Skeletal muscle satellite cell (primary cell): Measurements from ENCODE around the gene RAPH1.

ENCODE experiments used
- H3K27me3 ChIP-seq: 2 replicates; pipeline ENCODE4 v1.7.0; 2013; ENCODE audit warnings: low read length; ENCODE audit not compliant: control insufficient read depth, insufficient read depth
- H3K36me3 ChIP-seq: 2 replicates; pipeline ENCODE4 v1.7.0; 2013; ENCODE audit warnings: mild to moderate bottlenecking, control low read depth, low read length; ENCODE audit not compliant: insufficient read depth
- H3K4me1 ChIP-seq: 2 replicates; pipeline ENCODE4 v1.7.0; 2013; ENCODE audit warnings: low read length; ENCODE audit not compliant: control insufficient read depth, insufficient read depth
- H3K4me2 ChIP-seq: 2 replicates; pipeline ENCODE4 v1.7.0; 2013; ENCODE audit warnings: mild to moderate bottlenecking, low read length
- H3K4me3 ChIP-seq: 2 replicates; pipeline ENCODE4 v1.7.0; 2013; ENCODE audit warnings: low read length
- H3K9ac ChIP-seq: 2 replicates; pipeline ENCODE4 v1.7.0; 2013; ENCODE audit warnings: mild to moderate bottlenecking, low read depth, low read length, moderate library complexity
- H3K9me3 ChIP-seq: replicated peaks from 2 replicates; pipeline ENCODE4 v1.7.0; 2013; ENCODE audit warnings: mild to moderate bottlenecking, control low read depth, low read length

Gene RAPH1

DNA sequence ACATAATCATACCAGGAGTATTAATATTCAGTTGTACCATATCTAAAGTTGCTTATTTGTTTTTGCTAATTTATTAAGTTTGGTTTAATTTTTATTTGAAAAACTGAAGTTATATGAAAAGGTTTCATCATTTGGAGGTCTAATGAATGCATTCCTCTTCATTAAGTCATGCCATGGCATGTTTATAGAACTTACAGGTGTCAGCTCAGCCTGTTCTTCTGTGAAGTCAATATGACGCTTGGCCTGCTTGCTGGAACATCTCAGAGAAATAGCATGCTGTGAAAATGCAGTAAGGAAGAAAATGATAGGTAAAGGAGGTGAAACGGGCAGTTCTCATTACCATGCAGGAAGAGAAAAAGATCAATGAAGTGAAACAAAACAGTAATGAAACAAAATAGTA is 58.2 kb downstream of the RAPH1 start:
- H3K9ac ChIP-seq: no peak overlapping the region
- H3K9me3 ChIP-seq: no peaks in the 10 kb centered on the region

DNA sequence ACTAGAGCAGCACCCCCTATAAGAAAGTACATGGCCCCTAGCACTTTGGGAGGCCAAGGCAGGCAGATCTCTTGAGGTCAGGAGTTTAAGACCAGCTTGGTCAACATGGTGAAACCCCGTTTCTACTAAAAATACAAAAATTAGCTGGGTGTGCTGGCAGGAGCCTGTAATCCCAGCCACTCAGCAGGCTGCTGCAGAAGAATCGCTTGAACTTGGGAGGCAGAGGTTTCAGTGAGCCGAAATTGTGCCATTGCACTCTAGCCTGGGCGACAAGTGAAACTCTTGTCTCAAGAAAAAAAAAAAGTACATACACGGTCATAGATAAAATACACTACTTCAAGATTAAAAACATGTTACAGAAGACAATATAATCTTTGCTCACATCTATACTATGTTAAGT is 63.8 kb downstream of the RAPH1 start:
- Histone ChIP-seq H3K27me3 (no peaks in the 10 kb centered on the region), H3K4me2 (no peak overlapping the region), H3K4me1 (no peaks in the 10 kb centered on the region), H3K36me3 (peaks cover 67% of the 10 kb centered on the region), H3K9ac (no peak overlapping the region), H3K4me3 (no peak overlapping the region), H3K9me3 (no peaks in the 10 kb centered on the region)

More for the DNA sequence above, 58.2 kb downstream of the RAPH1 start:
- Histone ChIP-seq H3K27me3 (no peaks in the 10 kb centered on the region), H3K36me3 (peaks cover 46% of the 10 kb centered on the region), H3K4me2 (no peak overlapping the region), H3K4me3 (no peak overlapping the region), H3K4me1 (no peaks in the 10 kb centered on the region)

DNA sequence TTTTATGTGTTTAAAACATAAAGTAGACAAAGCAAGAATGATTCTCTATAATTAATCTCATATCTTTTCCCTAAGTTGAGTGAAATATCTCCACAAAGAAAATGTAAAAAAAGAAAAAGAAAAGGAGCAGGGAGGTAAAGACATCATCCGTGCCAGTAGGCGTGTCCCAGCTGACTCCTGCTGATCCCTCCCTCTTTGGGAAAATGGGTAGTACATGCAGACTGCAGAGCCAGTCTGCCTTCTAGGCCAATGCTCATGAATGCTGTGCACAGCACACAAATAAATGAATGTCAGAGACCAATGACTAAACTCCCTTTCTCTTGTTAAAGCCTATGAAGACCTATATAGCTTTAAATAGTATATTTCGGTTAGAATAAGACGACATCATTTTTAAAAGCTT is 64.7 kb downstream of the RAPH1 start:
- H3K27me3 ChIP-seq: no peaks in the 10 kb centered on the region
- H3K9ac ChIP-seq: no peak overlapping the region
- no peaks in the 10 kb centered on the region for H3K4me1 ChIP-seq

DNA sequence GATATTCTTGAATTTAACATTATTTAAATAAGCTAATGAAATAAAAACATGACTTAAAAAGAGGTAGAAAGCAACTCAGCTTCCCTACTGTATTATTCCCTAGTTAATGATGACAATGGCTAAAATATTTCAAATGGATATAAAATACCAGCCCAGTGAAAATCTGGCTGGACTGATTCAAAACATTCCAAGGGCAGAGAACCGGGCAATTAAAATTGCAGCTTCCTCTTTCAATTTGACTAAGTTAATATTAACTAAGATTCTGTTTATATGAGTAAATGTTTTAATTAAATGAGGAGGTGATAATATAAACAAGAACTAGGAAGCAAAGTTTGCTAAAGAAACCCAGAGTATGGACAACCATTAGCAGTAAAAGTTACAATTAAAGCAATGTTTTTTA is 65.6 kb downstream of the RAPH1 start:
- Histone ChIP-seq H3K27me3 (no peaks in the 10 kb centered on the region), H3K4me3 (no peak overlapping the region), H3K9me3 (no peaks in the 10 kb centered on the region), H3K4me2 (no peak overlapping the region), H3K4me1 (no peaks in the 10 kb centered on the region), H3K36me3 (peaks cover 81% of the 10 kb centered on the region), H3K9ac (no peak overlapping the region)

More for the DNA sequence above, 64.7 kb downstream of the RAPH1 start:
- Histone ChIP-seq H3K36me3 (peaks cover 72% of the 10 kb centered on the region), H3K4me3 (no peak overlapping the region), H3K9me3 (no peaks in the 10 kb centered on the region), H3K4me2 (no peak overlapping the region)

DNA sequence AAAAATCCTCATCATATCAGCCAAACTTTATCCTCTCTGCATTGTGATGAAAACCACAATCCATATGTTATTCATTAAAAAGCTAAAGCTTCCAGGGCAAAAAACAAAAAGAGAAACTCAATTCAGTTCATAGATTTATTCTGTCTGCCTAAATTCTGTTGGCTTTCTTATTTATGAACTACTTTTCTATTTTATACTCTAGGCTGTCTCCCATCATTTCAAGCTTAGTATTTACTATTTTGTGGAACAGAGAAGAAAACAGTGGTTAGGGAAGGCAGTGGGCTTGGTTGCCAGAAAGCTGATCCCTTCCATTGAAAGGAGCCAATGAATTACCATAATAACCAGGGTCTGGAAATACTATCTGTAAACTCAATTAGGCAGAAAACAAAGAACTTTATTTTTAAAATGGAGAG is 71.8 kb downstream of the RAPH1 start:
- peaks cover 83% of the 10 kb centered on the region for H3K36me3 ChIP-seq
- H3K4me2 ChIP-seq: no peak overlapping the region
- no peaks in the 10 kb centered on the region for H3K27me3 ChIP-seq
- H3K9me3 ChIP-seq: no peaks in the 10 kb centered on the region
- no peak overlapping the region for H3K9ac ChIP-seq
- peaks cover 10% of the 10 kb centered on the region for H3K4me1 ChIP-seq
- H3K4me3 ChIP-seq: no peak overlapping the region

DNA sequence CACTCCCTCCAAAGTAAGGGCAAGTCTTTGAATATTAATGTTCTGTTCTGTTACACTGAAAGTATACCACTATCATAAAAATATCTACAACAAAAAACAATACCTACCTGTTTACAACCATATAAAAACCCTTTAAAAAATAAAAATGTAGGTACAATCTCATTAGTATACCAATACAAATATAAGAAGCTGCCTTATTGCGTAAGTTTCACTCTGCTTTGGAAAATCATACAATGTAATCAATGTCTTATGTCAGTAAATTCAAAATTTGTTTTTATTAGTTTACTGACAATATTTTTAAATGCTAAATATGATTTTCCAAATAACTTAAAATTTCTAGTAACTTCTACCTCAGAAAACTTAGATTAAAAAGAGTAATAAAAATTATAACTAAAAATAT is 72.8 kb downstream of the RAPH1 start:
- H3K36me3 ChIP-seq: peaks cover 85% of the 10 kb centered on the region
- no peak overlapping the region for H3K4me3 ChIP-seq
- H3K4me2 ChIP-seq: no peak overlapping the region
- no peaks in the 10 kb centered on the region for H3K27me3 ChIP-seq
- peaks cover 10% of the 10 kb centered on the region for H3K4me1 ChIP-seq
- H3K9me3 ChIP-seq: no peaks in the 10 kb centered on the region
- H3K9ac ChIP-seq: no peak overlapping the region

DNA sequence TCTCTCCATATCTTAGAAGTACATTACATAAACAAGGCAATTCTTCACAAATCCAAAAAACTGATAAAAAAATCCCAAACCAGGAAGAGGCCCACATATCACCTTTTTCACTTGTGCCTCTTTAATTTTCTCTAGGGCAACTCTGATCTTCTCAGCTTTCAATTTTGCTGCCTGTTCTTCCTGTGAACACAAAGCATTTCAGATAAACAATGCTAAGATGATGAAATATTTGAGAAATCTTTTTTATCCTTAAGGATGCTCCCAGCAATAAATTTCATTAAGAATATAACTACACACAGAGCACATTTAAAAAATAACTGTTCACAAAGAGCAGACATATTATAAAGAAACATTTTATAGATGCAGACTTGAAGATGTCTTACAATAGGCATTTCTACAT is 73.4 kb downstream of the RAPH1 start:
- Histone ChIP-seq H3K4me3 (no peak overlapping the region), H3K4me2 (no peak overlapping the region), H3K9ac (no peak overlapping the region), H3K9me3 (no peaks in the 10 kb centered on the region), H3K36me3 (peaks cover 84% of the 10 kb centered on the region), H3K4me1 (peaks cover 10% of the 10 kb centered on the region), H3K27me3 (no peaks in the 10 kb centered on the region)

DNA sequence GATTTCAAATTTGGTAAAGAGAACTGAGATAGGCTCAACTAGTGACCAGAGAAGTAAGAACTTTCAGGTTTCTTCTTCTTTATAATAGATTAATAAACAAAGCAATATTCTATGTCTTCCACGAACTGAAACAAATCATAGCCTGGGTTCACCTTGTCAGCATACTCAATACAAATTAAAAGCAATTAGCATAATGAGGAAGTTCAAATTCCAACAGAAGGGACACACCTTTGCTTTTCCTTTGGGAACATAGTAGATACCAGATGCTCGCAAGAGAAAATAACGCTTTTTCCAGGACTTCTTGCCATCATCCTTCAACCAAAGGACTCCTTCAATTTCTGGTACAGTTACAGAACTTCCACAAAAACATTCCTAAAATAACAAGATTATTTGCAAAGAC is 79.9 kb downstream of the RAPH1 start:
- no peaks in the 10 kb centered on the region for H3K9me3 ChIP-seq
- H3K4me3 ChIP-seq: no peak overlapping the region
- H3K36me3 ChIP-seq: peaks cover 93% of the 10 kb centered on the region
- H3K4me1 ChIP-seq: peaks cover 31% of the 10 kb centered on the region
- no peak overlapping the region for H3K4me2 ChIP-seq
- no peak overlapping the region for H3K9ac ChIP-seq
- no peaks in the 10 kb centered on the region for H3K27me3 ChIP-seq

DNA sequence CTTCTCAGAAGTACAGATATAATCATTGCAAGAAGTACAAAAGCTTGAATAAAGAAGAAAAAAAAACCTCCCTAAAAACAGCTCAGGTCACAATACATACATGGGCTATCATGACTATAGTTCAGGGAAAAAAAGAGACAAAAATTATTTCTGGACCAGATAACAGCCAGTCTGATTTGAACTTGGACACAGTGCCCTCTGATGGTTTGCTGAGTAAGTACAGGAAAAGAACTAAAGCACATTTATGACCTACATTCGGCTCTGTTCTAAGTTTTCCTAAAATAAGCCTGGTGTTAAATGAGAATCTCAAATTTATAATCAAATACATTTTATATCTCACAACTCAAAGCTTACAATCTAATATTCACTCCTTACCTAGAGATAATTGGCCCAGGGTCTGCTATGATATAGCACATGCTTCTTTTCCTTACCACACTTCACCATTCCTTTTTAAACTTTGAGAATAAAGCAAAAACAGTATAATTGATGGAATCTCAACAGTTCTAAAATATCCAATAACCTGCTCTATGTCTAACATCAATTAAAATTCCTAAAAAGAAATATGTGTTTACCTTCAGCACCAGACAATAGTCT is 81.1 kb downstream of the RAPH1 start:
- Histone ChIP-seq H3K9me3 (no peaks in the 10 kb centered on the region), H3K36me3 (peaks cover 91% of the 10 kb centered on the region)

DNA sequence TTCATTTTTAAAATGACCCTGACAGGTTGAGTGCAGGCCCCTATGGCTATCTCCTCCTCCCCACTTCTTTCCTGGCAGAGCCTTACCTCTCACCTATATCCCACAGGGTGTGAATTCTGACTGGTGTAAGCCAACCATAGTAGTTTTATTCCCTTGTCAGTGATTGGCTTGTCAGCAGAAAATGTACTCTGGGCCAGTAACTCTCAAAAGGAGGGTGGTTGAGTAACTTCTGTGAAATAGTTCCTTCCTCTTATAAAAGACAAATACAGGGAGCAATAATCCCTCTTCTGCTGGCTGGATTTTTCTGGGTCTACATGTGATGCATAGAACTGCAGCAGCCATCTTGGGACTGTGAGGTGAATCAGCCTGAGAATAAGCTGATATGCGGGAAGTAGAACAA is 83.4 kb downstream of the RAPH1 start:
- Histone ChIP-seq H3K4me1 (peaks cover 36% of the 10 kb centered on the region), H3K27me3 (no peaks in the 10 kb centered on the region), H3K36me3 (peaks cover 93% of the 10 kb centered on the region), H3K9me3 (no peaks in the 10 kb centered on the region), H3K4me3 (no peak overlapping the region), H3K4me2 (no peak overlapping the region), H3K9ac (peak overlapping the region; percentile 15)

More for the DNA sequence above, 81.1 kb downstream of the RAPH1 start:
- H3K4me2 ChIP-seq: no peak overlapping the region
- peaks cover 32% of the 10 kb centered on the region for H3K4me1 ChIP-seq
- H3K9ac ChIP-seq: no peak overlapping the region
- H3K27me3 ChIP-seq: no peaks in the 10 kb centered on the region
- no peak overlapping the region for H3K4me3 ChIP-seq

DNA sequence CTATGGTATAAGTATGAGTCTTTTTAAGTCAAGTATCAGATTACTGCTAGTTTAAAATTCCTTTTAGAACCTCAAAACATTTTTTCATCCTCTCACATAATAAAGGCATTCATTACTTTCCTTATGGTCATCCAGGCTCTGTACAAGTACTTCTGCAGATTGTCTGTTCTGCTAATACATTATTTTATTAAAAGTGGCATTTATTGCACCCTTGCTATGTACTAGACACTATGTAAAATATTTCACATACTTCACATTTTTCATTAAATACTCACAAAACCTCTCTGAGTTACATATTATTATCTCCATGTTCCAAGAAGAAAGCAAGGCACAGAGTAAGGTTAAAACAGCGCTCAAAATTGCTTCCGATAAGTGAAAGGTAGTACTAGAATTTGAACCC is 84.1 kb downstream of the RAPH1 start:
- peaks cover 93% of the 10 kb centered on the region for H3K36me3 ChIP-seq
- H3K4me1 ChIP-seq: peaks cover 42% of the 10 kb centered on the region
- H3K9me3 ChIP-seq: no peaks in the 10 kb centered on the region
- peak overlapping the region; percentile 51 for H3K4me2 ChIP-seq
- H3K27me3 ChIP-seq: no peaks in the 10 kb centered on the region
- H3K9ac ChIP-seq: peak overlapping the region; percentile 15
- no peak overlapping the region for H3K4me3 ChIP-seq

DNA sequence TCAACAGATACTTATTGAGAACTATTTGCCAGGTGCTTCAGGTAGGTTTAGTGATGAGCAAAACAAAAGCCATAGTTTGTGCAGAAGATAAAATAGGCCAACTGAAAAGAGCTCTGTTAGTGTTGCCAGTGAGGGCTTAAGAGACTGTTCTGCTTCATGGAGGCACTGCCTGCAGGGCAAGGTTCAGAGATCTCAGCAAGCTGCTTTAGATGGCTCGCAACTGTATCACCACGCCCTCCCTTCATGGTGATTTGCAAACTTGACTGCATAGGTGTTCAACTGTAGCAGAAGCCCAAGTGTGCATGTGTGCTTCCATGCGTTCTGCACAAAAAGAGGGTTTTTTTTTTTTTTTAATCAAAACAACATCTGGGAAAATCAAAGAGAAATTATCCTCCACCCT is 84.5 kb downstream of the RAPH1 start:
- H3K9ac ChIP-seq: no peak overlapping the region
- H3K4me2 ChIP-seq: no peak overlapping the region
- H3K4me3 ChIP-seq: no peak overlapping the region
- H3K9me3 ChIP-seq: no peaks in the 10 kb centered on the region
- no peaks in the 10 kb centered on the region for H3K27me3 ChIP-seq
- H3K36me3 ChIP-seq: peaks cover 90% of the 10 kb centered on the region
- peaks cover 47% of the 10 kb centered on the region for H3K4me1 ChIP-seq
